HG03097 (cell line): ENCODE results near the gene MRC2.

ENCODE experiments used
- ATAC-seq: cut with Tn5 transposase; IDR thresholded peaks from one replicate; pipeline ENCODE4 v1.9.1; 2021; ENCODE audit not compliant: unreplicated experiment, low FRiP score

The MRC2 gene

GRCh38 chr17:62658136-62658920, 30.9 kb downstream of the MRC2 start:
- no peak for ATAC-seq

DNA sequence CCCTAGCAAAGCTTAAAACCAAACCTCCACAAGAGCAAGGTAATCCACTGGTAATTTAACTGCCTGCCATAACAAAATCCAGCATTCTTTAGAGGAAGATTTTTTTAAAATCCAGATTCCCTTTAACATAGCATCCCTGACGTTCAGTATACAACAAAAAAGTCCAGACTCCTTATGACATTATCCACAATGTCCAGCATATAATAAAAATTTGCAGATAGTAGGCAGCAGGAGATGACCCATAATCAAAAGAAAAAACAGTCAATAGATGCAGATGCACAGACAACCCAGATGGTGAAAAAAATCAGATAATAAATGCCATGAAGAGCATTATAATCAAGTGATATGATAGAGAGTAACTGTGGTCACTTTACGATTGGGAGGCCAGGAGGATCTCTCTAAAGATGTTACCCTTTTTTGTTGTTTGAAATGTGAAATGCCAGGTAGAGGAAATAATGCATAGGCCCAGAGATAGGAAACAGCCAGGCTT, 33.2 kb downstream of the MRC2 start:
- ATAC-seq = no peak

DNA sequence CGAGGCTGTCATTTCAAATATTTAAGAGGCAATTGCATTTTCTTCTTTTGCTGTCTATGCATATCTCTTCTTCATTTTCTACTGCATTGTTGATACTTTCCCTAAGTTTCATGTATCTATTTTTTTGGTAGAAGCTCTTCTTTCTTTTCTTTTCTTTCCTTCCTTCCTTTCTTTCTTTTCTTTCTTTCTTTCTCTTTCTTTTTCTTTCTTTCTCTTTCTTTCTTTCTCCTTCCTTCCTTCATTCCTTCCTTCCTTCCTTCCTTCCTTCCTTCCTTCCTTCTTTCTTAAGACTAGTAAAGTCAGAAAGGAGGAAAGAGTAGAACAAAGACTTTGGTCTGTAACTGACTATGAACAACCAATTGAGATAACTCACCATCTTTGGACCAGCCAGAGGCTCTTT, 33.9 kb downstream of the MRC2 start:
- ATAC-seq = no peak

GRCh38 chr17:62662855-62663254, 35.4 kb downstream of the MRC2 start:
- no peak for ATAC-seq

DNA sequence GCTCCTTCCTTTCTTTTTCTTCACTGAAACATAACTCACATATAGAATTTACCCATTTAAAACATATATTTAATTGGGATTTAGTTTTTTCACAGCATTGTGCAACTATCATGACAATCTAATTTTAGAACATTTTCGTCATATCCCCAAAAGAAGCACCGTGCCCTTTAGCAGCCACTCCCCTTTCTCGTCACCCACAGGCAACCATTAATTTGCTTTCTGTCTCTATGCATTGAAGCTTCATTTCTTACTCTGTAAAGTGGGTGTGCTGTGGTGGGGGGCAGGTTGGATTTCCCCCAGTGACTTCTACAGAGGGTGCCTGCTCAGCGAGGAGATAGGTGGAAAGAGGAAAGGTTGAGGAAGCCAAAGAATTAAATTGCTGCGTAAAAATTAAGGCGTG, 35.8 kb downstream of the MRC2 start:
- ATAC-seq = no peak

GRCh38 chr17:62664336-62665120, 37.1 kb downstream of the MRC2 start:
- ATAC-seq = no peak

- ATAC-seq = no peak
Observed at GRCh38 chr17:62665599-62665998, 38.1 kb downstream of the MRC2 start.

GRCh38 chr17:62666061-62666800, 38.8 kb downstream of the MRC2 start:
- ATAC-seq = no peak

DNA sequence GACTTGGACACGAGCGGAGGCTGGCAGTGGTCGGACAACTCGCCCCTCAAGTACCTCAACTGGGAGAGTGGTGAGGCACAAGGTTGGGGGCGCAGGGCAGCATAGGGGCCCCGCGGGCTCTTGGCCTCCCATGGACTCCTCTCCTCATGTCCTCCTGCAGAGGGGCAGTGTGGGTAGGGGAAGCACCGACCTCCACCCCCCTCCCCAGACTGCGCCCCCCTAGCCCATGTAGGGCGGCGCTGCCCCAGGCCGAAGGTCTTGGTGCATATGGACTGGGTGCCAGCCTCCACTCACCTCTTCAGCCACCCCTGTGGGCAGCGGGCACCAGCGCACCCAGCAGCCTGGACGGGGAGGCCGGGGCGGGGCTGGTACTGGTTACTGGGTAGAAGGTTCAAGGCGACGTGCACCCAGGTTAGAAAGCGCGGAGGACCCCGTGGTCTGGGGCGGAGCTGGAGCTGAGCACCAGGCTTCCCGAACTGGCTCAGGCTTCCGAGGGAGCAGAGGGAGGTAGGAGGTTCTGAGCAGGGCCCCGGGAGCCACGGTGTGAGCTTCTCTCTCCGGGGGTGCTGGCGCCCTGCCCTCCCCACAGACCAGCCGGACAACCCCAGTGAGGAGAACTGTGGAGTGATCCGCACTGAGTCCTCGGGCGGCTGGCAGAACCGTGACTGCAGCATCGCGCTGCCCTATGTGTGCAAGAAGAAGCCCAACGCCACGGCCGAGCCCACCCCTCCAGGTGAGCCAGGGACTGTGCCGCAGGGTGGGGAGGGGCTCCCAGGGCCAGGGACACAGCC, 39.5 kb downstream of the MRC2 start:
- no peak for ATAC-seq

GRCh38 chr17:62668091-62668804, 40.8 kb downstream of the MRC2 start:
- ATAC-seq = no peak

DNA sequence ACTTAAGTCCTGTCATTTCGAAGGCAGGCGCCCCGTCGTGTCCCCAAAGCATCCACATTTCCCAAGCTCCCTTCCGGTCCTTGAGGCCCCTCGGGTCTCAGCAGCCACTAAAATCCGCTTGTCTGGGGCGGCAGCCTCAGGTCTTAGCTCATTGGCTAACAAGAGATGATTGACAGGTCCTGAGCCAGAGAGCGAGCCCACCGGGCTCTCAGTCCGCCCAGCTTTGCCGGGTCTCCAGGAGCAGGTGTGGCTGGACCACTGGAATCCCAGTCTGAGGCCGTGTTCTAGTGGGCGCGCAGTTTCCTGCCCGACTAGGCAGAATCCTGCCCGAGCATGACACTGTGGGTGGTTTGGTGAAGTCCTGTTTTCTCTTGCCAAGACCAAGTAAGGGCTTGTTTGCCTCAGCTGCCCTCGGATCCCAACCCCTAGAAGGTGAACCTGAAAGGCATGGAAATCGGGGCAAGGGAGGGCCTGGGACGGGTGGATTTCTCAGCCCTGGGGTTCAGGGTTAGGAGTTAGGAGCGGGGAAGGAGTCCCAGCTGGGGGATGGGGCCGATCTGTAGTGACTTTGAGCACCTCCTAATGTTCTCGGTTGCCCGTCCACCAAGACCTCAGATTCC, 42.8 kb downstream of the MRC2 start:
- ATAC-seq = no peak

- no peak for ATAC-seq
Observed at GRCh38 chr17:62671553-62671952, 44.1 kb downstream of the MRC2 start.

GRCh38 chr17:62672957-62673356, 45.5 kb downstream of the MRC2 start:
- no peak for ATAC-seq

GRCh38 chr17:62673614-62674362, 46.3 kb downstream of the MRC2 start:
- ATAC-seq = no peak

GRCh38 chr17:62674363-62674739, 46.9 kb downstream of the MRC2 start:
- ATAC-seq = no peak

- ATAC-seq = no peak
Observed at GRCh38 chr17:62674841-62675240, 47.4 kb downstream of the MRC2 start.

- ATAC-seq = no peak
Observed at GRCh38 chr17:62675260-62675659, 47.8 kb downstream of the MRC2 start.

- no peak for ATAC-seq
Observed at GRCh38 chr17:62675701-62676100, 48.2 kb downstream of the MRC2 start.
